Smooth muscle cell of the brain vasculature (primary cell): Measurements from ENCODE around the gene MLPH.

Experiments used
- DNase-seq: peaks from one replicate; pipeline ENCODE4 v3.0.0-alpha.2; 2012; ENCODE audit warnings: low read depth, low spot score

Gene MLPH

DNA sequence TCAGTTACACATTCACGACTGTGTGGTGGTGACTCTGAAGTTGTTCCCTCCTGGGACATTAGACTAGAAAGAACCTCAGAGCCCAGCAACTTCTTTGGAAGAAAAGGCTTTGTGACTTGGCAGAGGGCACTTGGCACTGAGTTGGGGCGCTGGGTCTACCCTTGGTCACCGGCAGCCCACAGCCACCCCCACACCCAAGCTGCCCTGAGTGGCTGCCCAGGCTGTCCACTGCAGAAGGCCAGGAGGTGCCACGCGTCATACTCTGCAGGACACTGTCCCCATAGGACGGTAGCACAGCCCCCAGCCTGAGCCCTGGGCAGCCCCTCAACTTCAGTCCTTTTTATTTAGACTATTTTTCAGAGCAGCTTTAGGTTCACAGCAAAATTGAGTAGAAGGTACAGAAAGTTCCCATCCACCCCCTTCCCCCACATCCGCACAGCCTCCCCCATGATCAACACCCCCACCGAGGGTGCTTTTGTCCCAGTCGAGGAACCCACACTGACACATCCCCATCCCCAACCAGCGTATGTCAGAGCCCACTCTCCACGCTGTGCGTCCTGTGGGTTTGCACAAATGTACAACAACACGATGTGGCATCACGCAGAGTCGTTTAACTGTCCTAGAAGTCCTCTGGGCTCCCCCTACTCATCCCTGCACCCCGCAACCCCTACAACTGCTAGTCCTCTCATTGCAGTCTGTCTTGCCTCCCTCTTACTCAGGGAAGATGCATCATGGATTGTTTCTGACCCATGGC, 80.4 kb downstream of the MLPH start:
- DNase-seq, result no peak

DNA sequence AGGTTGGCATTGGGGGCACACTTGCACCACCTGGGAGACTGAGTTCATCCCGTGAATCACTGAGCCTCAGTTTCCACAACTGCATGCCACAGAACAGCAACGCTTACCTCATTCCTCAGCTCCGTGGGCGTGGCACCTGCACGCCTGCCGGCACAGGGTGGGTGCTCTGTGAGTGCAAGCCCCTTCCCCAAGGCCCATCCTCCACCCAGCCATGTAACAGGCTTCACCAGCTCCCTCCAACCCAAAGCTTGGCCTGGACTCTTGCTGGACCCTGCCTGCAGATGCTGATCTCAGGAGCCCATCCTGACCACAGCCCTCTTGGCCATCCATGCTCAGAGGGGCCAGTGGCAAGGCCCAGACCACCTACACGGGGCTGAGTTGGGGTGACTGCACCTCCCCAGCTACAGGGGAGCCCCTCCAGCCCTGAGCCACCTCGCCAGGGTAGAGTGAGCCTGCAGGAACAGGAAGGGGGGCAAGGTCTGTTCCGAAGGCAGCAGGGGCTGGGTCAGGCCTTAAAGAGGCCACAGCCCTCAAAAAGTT, 81.1 kb downstream of the MLPH start:
- DNase-seq, result no peak

DNA sequence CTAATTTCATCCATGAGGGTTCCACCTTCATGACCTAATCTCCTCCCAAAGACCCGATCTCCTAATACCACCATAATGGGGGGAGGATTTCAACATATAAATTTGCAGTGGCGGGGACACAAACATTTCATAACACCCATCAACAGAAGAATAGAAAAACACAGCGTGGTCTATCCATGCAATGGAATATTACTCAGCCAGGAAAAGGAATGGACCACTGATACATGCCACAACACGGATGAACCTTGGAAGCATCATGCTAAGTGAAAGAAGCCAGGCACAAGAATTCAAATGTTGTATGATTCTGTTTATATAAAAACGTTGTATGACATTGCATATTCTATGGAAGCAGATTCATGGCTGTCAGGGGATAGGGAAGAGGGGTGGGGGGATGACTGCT, 82.0 kb downstream of the MLPH start:
- DNase-seq, result no peak

DNA sequence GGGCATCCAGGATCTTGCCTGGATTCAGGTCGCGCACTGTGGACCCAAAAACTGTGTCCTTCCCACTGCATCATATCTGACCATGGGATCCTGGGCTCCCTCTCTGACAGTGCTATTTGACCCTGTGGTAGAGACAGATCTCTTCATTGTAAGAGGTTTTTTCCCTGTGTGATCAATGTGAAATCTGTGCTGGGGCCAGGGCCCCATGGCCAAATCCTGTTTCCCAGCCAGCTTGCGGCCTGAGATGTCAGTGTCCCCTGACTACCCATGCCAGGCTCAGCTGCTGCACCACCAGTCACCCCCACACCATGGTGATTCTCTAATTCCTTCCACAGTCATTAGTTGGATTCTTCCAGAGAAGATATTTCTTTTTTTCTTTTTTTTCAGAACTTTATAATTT, 82.8 kb downstream of the MLPH start:
- no peak for DNase-seq

DNA sequence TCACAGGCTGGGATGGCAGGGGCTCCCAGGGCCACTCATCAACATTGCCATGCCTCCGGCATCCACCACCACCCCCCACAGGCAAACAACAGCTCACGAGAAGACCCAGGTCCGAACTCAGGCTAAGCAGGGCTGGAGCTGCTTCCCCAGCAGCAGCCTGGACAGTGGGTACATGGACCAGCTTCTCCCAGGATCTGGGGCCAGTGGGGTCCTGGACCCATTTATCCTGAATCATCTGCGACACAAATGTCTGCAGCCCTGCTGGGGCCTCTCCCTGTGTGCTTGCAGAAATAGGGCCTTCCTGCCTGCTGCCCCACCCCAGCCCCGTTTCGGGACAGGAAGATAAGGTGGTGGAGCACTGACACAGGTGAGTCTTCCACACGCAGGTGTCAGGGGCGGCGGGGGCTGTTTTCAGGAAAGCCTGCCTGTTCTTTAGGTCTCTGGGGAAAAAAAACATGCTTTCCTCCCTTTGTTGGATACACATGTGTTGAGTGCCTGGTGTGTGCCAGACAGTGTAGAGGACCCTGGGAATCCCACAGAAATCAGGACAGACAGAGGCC, 83.8 kb downstream of the MLPH start:
- DNase-seq, result no peak

DNA sequence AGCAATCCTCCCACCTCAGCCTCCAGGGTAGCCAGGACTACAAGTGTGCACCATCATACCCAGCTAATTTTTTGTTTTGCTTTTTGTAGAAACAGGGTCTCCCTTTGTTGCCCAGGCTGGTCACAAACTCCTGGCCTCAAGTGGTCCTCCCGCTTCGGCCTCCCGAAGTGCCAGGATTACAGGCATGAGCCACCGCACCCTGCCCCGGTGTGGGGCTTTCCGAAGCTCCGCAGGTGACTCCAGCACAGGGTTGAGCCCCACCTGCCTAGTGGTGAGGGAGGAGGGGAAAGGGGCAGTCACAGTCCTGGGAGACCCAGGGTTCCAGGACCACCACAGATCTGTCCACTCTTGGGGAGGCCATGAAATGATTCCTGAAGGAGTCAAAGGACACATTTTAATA, 84.5 kb downstream of the MLPH start:
- no peak for DNase-seq

DNA sequence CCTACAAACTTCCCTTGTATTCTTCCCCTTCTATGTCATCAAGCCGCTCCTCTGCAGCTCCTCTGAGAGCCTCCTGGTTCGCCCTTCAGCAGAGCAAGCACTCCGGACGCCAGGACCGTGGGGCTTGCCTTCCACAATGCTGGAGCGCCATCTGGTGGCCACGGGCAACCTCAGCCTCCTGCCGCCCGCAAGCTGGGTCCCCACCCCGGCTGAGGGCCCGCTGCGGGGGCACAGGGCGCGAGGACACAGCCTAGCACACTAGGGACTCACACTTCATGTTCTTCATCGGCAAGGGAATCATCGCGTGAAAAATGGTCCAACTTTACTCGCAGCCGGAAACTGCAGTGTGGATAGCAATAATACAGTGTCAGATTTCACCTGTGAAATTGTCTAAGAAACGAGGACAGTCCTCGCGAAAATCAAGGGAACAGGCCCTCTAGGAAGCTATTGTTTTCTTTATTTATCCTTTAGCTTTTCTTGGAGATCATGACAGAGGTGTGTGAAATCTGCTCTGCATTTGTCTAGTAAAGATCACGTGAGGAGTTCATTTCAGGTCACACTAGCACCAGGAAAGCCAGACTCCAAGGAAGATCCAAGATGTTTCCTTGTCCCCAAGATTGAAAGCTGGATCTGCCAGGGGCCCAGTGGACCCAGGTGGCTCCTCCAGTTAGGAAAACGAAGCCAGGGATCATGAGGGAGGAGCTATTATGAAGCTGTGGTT, 85.1 kb downstream of the MLPH start:
- DNase-seq, result peak; percentile 85

DNA sequence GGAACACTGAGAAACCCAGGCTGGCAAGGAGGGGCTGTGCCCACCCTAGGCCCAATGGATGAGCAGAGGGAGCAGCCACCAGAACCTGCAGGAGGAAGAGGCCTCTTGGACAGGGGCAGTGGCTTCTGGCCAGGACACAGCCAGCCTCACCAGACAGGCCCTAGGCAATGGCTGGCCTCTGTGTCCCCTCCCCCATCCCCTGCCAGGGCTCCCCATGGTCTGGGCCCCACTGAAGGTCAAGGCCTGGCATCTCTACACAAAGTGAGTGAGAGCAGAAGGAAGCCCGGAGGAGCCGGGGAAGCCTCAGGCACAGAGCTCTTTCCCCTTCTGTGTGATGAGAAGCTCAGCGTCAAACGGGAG, 85.7 kb downstream of the MLPH start:
- DNase-seq, result no peak

DNA sequence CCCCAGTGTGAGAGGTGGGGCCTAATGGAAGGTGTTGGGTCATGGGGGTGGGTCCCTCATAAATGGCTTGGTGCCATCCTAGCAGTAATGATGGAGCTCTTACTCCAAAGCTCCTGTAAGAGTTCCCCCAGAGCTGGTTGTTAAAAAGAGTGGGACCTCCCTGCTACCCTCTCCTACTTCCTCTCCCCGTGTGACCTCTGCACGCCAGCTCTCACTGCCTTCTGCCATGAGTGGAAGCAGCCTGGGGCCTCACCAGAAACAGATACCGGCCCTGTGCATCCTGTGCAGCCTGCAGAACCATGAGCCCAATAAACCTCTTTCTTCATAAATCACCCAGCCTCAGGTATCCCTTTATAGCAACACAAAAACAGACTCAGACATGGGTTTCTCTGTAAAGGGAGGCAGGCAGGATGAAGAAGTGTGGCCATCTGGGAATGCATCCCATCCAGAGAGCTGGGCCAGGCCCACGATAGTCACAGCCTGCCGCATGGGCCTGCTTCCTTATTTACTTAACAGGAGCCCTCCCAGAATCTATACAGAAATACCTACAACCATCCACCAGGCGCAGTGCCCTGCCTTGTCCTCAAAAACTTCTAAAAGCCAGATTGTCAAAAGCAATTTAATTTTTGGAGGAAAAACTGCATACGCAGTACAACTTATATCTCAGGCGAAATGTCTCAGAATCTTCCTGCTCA, 86.8 kb downstream of the MLPH start:
- no peak for DNase-seq

DNA sequence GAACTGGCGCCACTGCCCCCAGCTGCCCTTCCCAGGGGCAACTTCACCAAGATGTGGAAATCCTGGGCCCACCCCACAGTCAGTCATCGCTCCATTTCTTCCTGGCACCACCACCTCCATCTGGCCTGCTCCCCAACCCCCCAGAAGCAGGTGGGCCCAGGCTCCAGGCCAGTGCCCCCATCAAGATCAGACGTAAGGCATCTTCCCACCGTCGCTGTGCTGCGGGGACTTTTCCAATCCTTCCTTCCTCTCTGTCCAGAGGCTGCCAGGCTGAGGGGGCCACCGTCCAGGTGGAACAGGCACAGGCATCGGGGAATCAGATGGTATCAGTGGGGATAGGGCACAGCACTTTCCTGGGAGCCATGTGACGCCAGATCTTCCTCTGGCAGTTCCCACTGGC, 87.4 kb downstream of the MLPH start:
- DNase-seq, result no peak

DNA sequence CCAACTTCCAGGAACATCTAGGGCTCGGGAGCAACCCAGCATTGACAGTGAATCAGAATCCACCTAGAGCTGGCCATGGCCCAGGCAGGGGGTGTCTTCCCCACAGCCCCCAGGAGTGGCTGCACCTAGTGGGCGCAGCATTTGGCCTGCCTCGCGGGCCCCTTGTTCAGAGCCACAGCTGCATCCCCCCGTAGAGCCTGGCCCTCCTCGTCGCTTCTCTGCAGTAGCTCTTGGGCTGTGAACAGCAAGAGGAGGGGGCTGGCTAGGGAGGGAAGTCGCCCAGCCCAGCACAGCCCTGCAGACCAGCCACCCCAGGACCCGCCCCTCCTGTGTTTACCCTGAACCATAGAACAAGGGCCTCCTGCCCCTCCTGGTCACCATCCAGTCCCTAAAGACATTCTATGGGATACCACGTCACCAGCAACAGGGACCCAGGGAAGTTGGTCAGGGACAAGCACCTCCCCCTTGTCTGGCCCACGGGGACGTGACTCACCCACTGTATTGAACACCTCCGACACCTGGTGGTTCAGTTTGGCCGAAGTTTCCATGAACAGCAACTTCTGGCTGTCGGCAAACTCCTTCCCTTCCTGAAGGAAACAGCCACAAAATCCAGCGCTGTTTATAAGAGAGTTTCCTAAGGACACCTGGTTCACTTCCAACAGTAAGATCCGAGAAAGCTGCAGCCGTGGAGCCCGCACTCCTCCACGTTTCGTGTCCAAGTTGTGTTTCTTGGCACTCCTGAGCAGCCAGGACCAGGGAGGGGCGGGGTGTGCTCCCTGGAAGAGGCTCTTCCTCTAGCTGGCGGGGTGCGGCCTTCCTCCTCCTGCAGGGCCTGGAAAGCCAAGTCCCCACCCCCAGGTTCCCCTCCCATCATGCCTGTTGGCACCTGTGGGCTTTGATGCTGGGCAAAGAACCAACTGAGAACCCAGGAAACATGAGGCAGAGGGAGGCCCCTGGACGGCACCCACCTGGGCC, 88.1 kb downstream of the MLPH start:
- no peak for DNase-seq

DNA sequence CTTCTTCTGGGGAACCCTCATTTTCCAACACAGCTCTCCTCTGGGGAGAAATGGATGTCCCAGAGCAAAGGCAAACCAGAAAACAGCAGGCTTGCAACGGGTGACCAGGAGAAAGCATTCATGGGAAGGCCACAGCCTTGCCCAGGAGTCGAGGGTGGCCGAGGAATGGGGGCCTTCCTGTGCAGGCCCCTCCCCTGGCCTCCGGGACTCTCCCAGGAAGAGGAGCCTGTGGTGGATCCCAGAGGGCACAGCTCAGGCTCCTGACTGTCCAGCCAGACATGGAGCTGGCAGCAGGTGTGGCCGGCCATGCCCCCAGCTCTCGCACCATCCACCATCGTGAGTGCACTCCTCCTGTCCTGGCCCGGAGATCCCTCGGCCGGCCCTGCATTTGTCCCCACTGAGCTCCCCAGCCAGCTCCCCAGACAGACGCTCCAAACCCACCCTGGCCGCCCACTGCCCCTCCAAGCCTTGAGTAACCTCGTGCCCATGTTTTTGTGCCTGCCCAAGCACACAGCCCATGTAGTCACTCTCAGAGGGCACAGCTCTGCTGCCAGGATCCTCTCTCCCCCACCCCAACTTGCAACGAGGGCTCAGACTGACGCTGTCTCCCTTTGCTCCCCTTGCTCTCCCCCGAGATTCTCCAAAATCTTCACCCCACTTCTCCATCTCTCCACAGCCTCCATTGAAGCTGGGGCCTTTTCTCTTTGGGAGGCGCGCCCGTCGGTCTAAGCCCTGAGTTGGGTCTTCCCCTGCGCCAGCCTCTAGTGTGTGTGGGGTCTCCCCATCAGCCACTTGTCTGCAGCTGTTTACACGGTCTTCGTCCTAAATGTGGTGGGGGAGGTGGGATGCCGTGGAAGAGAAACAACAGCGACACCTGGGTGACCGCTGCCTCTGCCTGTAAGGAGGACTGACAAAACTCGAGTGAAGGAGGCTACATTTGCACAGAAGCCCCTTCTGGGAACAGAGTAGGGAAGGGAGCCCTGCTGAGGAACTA, 89.1 kb downstream of the MLPH start:
- DNase-seq, result no peak

DNA sequence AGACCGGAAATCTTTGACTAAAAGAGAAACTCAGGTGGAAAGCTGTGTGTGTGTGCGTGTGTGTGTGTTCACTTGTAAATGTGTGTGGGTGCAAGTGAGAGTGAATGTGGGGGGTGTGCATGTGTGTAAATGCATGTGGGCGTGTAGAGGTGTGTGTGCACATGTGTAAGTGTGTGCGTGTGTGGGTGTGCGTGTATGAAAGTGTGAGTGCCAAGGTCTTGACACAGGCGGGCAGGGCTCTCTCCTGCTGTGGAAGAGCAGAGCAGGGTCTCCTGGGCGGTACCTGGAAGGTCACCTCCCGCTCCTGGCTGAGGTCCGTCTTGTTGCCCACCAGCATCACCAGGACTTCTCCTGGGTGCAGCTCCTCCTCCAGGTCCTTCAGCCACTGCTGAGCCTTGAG, 89.9 kb downstream of the MLPH start:
- no peak for DNase-seq

DNA sequence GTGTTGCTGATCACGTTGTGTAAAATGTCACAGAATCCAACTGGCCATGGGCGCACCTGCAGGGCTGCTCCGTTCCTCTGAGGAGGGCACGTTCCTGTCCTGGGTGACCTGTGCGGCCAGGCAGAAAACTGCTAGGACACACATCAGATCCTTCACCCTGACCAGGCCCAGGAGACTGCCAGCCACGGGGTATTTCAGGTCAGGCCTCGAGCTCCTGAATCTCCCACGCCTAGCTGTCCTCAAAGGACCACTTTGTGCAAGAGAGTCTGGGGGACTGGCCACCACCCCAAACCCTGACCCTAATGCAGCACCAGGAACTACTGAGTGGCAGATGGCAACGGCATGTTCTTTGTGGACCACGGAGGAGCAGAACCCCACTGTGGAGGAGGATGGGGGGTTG, 90.4 kb downstream of the MLPH start:
- DNase-seq, result no peak

DNA sequence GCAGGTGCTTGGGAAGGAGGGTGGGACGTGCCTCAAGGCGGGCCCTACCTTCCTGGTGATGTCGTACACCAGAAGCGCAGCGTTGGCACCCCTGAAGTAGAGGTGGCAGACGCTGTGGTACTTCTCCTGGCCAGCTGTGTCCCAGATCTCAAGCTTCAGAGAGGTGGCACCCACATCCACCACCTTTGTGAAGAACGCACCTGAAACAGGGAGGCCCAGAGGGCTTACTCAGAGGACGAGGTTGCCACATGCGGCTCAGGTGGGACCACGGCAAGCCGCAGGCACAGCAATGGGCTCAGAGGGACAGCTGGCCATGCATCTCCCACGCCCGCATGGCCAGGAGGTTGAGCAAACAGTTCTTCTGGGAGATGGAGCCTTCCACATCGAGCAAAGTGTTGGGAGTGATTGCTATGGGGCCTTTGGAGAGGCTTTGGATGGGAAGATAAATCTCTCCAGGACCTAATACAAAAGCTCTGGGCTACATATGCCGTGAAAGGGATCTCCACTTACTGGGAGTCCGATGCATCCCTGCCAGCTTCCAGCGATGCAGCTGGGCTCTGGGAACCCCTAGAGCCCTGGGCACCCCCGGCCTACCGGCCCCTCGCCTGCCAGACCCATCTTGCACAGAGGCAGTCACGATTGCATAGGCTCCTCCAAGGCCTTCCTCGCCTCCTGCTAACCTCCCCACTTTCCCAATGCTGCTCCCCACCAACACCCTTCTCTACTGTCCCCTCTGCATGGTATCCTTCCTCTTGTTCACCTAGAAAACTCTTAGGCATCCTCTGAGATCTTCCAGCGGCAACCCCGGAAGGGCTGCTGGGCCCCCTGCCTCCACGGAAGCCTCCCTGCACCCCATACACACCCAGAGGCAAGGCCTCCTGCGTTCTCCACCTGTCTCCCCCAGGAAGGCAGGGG, 91.2 kb downstream of the MLPH start:
- no peak for DNase-seq

DNA sequence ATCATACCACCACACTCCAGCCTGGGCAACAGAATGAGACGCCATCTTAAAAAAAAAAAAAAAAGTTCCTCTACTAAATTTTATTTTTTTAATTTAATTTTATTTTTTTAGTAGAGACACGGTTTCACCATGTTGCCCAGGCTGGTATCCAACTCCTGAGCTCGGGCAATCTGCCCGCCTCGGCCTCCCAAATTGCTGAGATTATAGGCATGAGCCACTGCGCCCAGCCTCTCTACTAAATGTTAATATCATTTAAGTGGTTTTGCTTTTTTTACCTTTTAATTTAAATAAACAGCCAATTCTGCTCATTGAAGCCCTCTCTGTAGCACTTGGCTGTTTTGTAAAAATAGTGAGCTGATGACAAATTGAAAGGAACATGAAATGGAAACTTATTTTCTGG, 94.3 kb downstream of the MLPH start:
- no peak for DNase-seq

DNA sequence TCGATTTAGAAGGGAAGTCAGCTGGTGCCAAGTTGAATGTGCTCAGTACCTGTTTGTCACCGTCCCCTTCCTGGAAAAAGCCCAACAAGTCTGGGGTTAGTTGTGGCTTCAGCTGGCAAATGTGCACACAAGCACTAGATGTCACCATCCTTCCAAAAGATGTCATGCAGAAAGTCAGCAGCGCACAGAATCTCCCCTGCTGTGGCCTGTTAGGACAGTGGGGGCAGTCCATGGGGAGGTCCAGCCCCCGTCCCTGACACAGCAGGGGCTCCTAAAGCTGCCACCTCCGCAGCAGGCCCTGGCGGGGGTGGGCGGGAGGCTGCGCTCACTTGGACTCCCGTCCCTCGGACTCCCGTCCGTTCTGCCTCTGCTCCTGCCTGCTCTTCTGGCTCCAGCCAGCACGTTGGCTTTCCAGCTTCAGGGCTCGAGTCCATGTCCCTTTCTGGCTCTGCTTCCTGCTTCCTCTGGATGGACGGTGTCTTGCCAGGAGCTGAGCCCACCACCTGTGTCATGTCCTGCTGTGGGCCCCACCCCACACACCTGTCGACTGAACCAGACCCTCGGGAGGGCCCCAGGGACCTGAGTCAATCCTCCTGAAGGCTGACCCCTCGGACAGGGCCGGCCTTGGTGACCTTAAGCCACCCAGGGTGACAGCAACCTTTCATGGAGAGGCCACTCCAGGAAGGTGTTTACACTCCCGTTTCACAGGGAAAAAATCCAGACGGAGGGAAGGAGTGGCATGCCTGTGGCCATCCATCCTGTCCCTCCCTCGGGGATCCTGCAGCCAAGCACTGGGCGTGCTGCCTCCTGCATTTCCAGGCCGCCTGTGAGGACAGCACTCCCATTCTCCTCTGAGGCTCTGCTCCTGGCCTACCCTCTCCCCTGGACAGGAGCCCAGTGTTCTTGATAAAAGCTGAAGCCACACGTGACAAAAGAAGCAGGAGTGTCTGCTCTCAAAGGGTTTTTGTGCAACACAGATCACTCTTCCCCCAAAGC, 95.0 kb downstream of the MLPH start:
- DNase-seq, result no peak
